ENCODE results near the gene CD36. TPM values are rescaled to one million over a fixed set of nuclear protein-coding genes. Genes with fewer than 3 reads are reported as not detected.

CD36 gene
- total RNA-seq, 4 donors from 2014 or later = 11.5 to 59.2 (median 31.5) TPM

- in situ Hi-C loops (cut with MboI; ENCODE audit: low pct_ligation_motif_present in 1 of 4, low pct_unique_long_range_greater_than_20kb in 1 of 4, low sequenced_read_pairs in 3 of 4) = no loop called here
- Histone ChIP-seq H3K27me3 (no peaks in the 10 kb centered on the region), H3K27ac (no peak overlapping the region), H3K36me3 (no peaks in the 10 kb centered on the region), H3K4me3 (no peak overlapping the region), H3K4me1 (no peaks in the 10 kb centered on the region), H3K9me3 (no peaks in the 10 kb centered on the region)
- 90 to 100% methylated on average over 1 of the region's 1 CpG for WGBS, 2 donors (ENCODE audit: low coverage in 1 of 2)
- DNase-seq = no peak
- no peak for TF ChIP-seq CTCF (IDR thresholded peaks at IDR 0.05)
- intact Hi-C loops (cut with DNase I; ENCODE audit: low total_unique reads) = no loop called here
Measured at GRCh38 chr7:80642871-80643270, 4.4 kb downstream of the CD36 start.

GRCh38 chr7:80643336-80643915 lies 5.0 kb downstream of the CD36 start:
- intact Hi-C loops (cut with DNase I; ENCODE audit: low total_unique reads) = no loop called here
- Histone ChIP-seq H3K36me3 (no peaks in the 10 kb centered on the region), H3K27me3 (no peaks in the 10 kb centered on the region), H3K4me1 (no peaks in the 10 kb centered on the region), H3K27ac (no peak overlapping the region), H3K4me3 (no peak overlapping the region), H3K9me3 (no peaks in the 10 kb centered on the region)
- TF ChIP-seq CTCF (IDR thresholded peaks at IDR 0.05) = no peak
- no peak for TF ChIP-seq POLR2A (IDR thresholded peaks at IDR 0.05)
- no peak for TF ChIP-seq POLR2AphosphoS5 (IDR thresholded peaks at IDR 0.05)
- no peak for TF ChIP-seq EP300 (IDR thresholded peaks at IDR 0.05; ENCODE audit: low read depth)
- DNase-seq = no peak
- 71 to 73% methylated on average over 5 of the region's 5 CpGs for WGBS, 2 donors (ENCODE audit: low coverage in 1 of 2)
- in situ Hi-C loops (cut with MboI; ENCODE audit: low pct_ligation_motif_present in 1 of 4, low pct_unique_long_range_greater_than_20kb in 1 of 4, low sequenced_read_pairs in 3 of 4) = no loop called here

GRCh38 chr7:80644054-80644453 lies 5.6 kb downstream of the CD36 start:
- no peak for DNase-seq
- TF ChIP-seq POLR2A (IDR thresholded peaks at IDR 0.05) = no peak
- no peak for TF ChIP-seq EP300 (IDR thresholded peaks at IDR 0.05; ENCODE audit: low read depth)
- no peak for TF ChIP-seq CTCF (IDR thresholded peaks at IDR 0.05)
- no peak for TF ChIP-seq POLR2AphosphoS5 (IDR thresholded peaks at IDR 0.05)
- H3K4me3 ChIP-seq = no peak overlapping the region
- no peaks in the 10 kb centered on the region for H3K27me3 ChIP-seq
- 80 to 82% methylated on average over 1 of the region's 1 CpG for WGBS, 2 donors (ENCODE audit: low coverage in 1 of 2)
- no peaks in the 10 kb centered on the region for H3K9me3 ChIP-seq
- no peak overlapping the region for H3K27ac ChIP-seq
- H3K36me3 ChIP-seq = no peaks in the 10 kb centered on the region
- intact Hi-C loops (cut with DNase I; ENCODE audit: low total_unique reads) = no loop called here
- no peaks in the 10 kb centered on the region for H3K4me1 ChIP-seq
- in situ Hi-C loops (cut with MboI; ENCODE audit: low pct_ligation_motif_present in 1 of 4, low pct_unique_long_range_greater_than_20kb in 1 of 4, low sequenced_read_pairs in 3 of 4) = no loop called here

- Histone ChIP-seq H3K4me1 (no peaks in the 10 kb centered on the region), H3K9me3 (no peaks in the 10 kb centered on the region), H3K36me3 (no peaks in the 10 kb centered on the region), H3K27me3 (no peaks in the 10 kb centered on the region), H3K4me3 (no peak overlapping the region), H3K27ac (no peak overlapping the region)
- intact Hi-C loops (cut with DNase I; ENCODE audit: low total_unique reads) = no loop called here
- no peak for TF ChIP-seq CTCF (IDR thresholded peaks at IDR 0.05)
- TF ChIP-seq POLR2A (IDR thresholded peaks at IDR 0.05) = no peak
- no peak for TF ChIP-seq POLR2AphosphoS5 (IDR thresholded peaks at IDR 0.05)
- TF ChIP-seq EP300 (IDR thresholded peaks at IDR 0.05; ENCODE audit: low read depth) = no peak
- WGBS, 2 donors (ENCODE audit: low coverage in 1 of 2) = 70 to 71% methylated on average over 9 of the region's 9 CpGs
- in situ Hi-C loops (cut with MboI; ENCODE audit: low pct_ligation_motif_present in 1 of 4, low pct_unique_long_range_greater_than_20kb in 1 of 4, low sequenced_read_pairs in 3 of 4) = no loop called here
- DNase-seq = no peak
Measured at GRCh38 chr7:80646083-80646865, 7.8 kb downstream of the CD36 start.

All from transverse colon (tissue), 4 donors.